Uterus (tissue), 4 donors: ENCODE results near the gene SASH1. TPM values are rescaled to one million over a fixed set of nuclear protein-coding genes. Genes with fewer than 3 reads are reported as not detected.

Source experiments
- DNase-seq, 2 donors: peaks; one replicate each; pipeline ENCODE4 v3.0.0-alpha.2; 2019 to 2020
- H3K27ac ChIP-seq, 2 donors: fragments of 200-600 bp; sonication (generic); 1 replicate in 1 of 2; 2 replicates in 1 of 2; pipeline ENCODE4 v1.5.1; 2016 to 2018
- H3K27me3 ChIP-seq, 2 donors: fragments of 200-600 bp; sonication (generic); one replicate each; pipeline ENCODE4 v1.5.1; 2018 to 2019; ENCODE audit warnings: control low read depth in 1 of 2
- H3K36me3 ChIP-seq, 2 donors: fragments of 200-600 bp; sonication (generic); one replicate each; pipeline ENCODE4 v1.5.1; 2019; ENCODE audit warnings: control low read depth in 1 of 2
- H3K4me1 ChIP-seq, 2 donors: fragments of 200-600 bp; sonication (generic); one replicate each; pipeline ENCODE4 v1.5.1; 2018 to 2019; ENCODE audit warnings: control low read depth in 1 of 2
- H3K4me3 ChIP-seq, 2 donors: fragments of 200-600 bp; sonication (generic); 1 replicate in 1 of 2; 2 replicates in 1 of 2; pipeline ENCODE4 v1.5.1; 2018 to 2019; ENCODE audit warnings: mild to moderate bottlenecking in 1 of 2
- H3K9me3 ChIP-seq, 2 donors: fragments of 200-600 bp; sonication (generic); one replicate each; pipeline ENCODE4 v1.5.1; 2019; ENCODE audit warnings: control low read depth in 1 of 2
- POLR2A ChIP-seq, 2 donors: fragments of 450-650 bp; IDR thresholded peaks; one replicate each; pipeline ENCODE4 v1.6.1; 2016; ENCODE audit warnings: antibody characterized with exemption in 2 of 2, mild to moderate bottlenecking in 1 of 2, moderate library complexity in 1 of 2
- intact Hi-C: fragments of 100-400 bp; cut with DNase I; formaldehyde crosslinking; loops from one replicate; pipeline ENCODE4 v1.15.1; 2023; ENCODE audit warnings: low total_unique reads
- total RNA-seq, 4 donors: library from RNA; depleted of rRNA in 3 of 4; stranded (reverse); fragments of >200 nt in 3 of 4; gene quantifications; one replicate each; pipeline versions ENCODE4 v1.1.0 to v1.2.4, GENCODE V29; 2014 to 2023
- TF ChIP-seq, protein P1 (sequence below), 4 experiments: fragments of 200-600 bp in 2 of 4; fragments of 450-650 bp in 2 of 4; sonication (generic) in 2 of 4; IDR thresholded peaks; one replicate each; pipeline ENCODE4 v1.5.1; 2016 to 2019; ENCODE audit warnings: antibody characterized with exemption in 4 of 4, mild to moderate bottlenecking in 2 of 4, moderate library complexity in 1 of 4
- donor health status: DM: yes; HTN: yes; CAD: no.

The SASH1 gene
- total RNA-seq, 4 donors from 2014 or later, result 31.2 to 79.9 (median 54.3) TPM

DNA sequence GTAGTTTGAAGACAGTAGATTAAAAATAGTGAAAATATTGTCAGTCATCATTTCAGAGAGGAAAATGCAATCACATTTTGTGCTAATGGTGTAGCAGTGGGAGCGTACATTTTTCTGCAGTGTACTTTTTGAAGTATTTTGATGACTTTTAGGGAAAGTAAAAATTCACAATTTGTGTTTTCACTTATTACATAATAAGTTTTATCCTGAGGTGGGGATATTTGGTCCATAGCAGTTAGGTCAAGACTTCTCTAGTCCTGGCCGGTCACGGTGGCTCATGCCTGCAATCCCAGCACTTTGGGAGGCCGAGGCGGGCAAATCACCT lies 122.3 kb downstream of the SASH1 start:
- no peak for DNase-seq
- Histone ChIP-seq H3K27ac (peak overlapping the region in 1 of 2 donors; percentile 70), H3K36me3 (no peaks in the 10 kb centered on the region), H3K4me3 (no peak overlapping the region), H3K27me3 (no peaks in the 10 kb centered on the region), H3K9me3 (no peaks in the 10 kb centered on the region), H3K4me1 (no peaks in the 10 kb centered on the region)
- TF ChIP-seq, protein P1, sequence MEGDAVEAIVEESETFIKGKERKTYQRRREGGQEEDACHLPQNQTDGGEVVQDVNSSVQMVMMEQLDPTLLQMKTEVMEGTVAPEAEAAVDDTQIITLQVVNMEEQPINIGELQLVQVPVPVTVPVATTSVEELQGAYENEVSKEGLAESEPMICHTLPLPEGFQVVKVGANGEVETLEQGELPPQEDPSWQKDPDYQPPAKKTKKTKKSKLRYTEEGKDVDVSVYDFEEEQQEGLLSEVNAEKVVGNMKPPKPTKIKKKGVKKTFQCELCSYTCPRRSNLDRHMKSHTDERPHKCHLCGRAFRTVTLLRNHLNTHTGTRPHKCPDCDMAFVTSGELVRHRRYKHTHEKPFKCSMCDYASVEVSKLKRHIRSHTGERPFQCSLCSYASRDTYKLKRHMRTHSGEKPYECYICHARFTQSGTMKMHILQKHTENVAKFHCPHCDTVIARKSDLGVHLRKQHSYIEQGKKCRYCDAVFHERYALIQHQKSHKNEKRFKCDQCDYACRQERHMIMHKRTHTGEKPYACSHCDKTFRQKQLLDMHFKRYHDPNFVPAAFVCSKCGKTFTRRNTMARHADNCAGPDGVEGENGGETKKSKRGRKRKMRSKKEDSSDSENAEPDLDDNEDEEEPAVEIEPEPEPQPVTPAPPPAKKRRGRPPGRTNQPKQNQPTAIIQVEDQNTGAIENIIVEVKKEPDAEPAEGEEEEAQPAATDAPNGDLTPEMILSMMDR (IDR thresholded peaks at IDR 0.05), result no peak
- TF ChIP-seq POLR2A (IDR thresholded peaks at IDR 0.05), result no peak
- intact Hi-C loops, result loop anchor here (10.0 kb wide), 1 partner anchor 290 kb away; no protein-coding TSS in a partner anchor

DNA sequence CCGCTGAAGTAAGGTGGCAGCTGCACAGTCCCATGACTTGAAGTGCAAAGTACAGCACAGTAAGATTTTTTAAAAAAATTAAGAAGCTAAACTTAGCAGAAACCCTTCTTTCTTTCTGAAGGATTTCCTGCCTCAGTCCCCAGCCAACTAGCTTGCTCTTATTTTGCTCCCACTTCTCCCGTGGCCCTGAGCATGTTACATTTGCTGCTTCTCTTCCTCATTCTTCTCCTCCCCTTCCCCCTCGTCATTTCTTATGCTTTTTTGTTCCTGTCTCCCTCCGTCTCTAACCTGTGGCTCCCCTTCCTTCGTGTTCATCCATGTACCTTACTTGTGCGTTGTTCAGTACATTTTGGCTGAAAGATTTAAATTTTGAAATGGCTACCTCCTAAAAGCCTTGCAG lies 123.0 kb downstream of the SASH1 start:
- intact Hi-C loops, result loop anchor here (10.0 kb wide), 1 partner anchor 291 kb away; no protein-coding TSS in a partner anchor
- Histone ChIP-seq H3K4me1 (no peaks in the 10 kb centered on the region), H3K27ac (peak overlapping the region in 1 of 2 donors; percentile 70)

DNA sequence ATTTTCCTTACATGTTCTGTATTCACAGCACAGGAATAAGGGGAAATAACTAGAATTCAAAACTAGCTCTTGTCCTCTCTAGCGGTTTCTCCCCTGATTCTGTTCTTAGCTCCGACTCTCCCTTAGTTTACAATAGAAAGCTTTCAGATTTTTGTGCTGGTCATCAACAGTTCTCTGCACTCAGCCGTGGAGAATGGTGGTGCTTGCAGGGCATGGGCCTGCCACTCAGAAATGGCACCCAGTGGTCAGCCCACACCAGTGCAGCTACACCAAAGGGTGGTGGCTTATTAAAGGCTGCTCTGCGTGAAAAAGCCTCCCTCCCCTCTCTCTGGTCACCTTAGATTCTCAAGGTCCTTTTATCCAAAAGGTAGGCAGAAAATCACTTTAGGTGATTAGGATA lies 123.5 kb downstream of the SASH1 start:
- intact Hi-C loops, result loop anchor here (10.0 kb wide), 1 partner anchor 291 kb away; no protein-coding TSS in a partner anchor
- H3K9me3 ChIP-seq, result no peaks in the 10 kb centered on the region
- H3K27me3 ChIP-seq, result no peaks in the 10 kb centered on the region
- H3K4me1 ChIP-seq, result no peaks in the 10 kb centered on the region
- TF ChIP-seq POLR2A (IDR thresholded peaks at IDR 0.05), result no peak
- TF ChIP-seq, protein P1 (IDR thresholded peaks at IDR 0.05), result no peak
- DNase-seq, result no peak
- H3K4me3 ChIP-seq, result no peak overlapping the region
- H3K27ac ChIP-seq, result peak overlapping the region in 1 of 2 donors; percentile 70
- no peaks in the 10 kb centered on the region for H3K36me3 ChIP-seq

More for the DNA sequence above, 123.0 kb downstream of the SASH1 start:
- Histone ChIP-seq H3K9me3 (no peaks in the 10 kb centered on the region), H3K27me3 (no peaks in the 10 kb centered on the region), H3K36me3 (no peaks in the 10 kb centered on the region), H3K4me3 (no peak overlapping the region)
- TF ChIP-seq, protein P1 (IDR thresholded peaks at IDR 0.05), result no peak
- no peak for TF ChIP-seq POLR2A (IDR thresholded peaks at IDR 0.05)
- DNase-seq, result no peak

DNA sequence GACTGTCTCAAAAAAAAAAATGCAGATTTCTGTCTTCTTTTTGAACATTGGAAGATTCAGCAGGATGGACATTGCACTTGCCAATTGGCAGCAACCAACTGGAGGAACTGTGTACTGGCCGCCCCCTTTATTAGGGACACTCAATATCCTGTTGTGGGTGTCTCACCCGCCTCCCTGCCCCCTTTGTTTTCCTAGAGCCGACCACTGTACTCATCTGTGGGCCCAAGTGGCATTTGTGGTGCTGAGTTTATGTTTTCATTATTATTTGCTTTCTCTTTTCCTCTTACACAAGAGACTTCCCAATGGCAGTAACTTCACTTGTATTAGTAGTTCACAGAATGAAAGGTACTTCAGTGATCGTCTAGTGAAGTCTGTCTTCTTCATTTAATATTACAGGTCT lies 125.3 kb downstream of the SASH1 start:
- H3K9me3 ChIP-seq, result no peaks in the 10 kb centered on the region
- no peaks in the 10 kb centered on the region for H3K4me1 ChIP-seq
- no peaks in the 10 kb centered on the region for H3K27me3 ChIP-seq
- DNase-seq, result no peak
- peak overlapping the region in 1 of 2 donors; percentile 17 for H3K27ac ChIP-seq
- no peaks in the 10 kb centered on the region for H3K36me3 ChIP-seq
- no peak overlapping the region for H3K4me3 ChIP-seq
- TF ChIP-seq, protein P1 (IDR thresholded peaks at IDR 0.05), result no peak
- TF ChIP-seq POLR2A (IDR thresholded peaks at IDR 0.05), result no peak
- intact Hi-C loops, result loop anchor here (10.0 kb wide), 1 partner anchor 293 kb away; no protein-coding TSS in a partner anchor

DNA sequence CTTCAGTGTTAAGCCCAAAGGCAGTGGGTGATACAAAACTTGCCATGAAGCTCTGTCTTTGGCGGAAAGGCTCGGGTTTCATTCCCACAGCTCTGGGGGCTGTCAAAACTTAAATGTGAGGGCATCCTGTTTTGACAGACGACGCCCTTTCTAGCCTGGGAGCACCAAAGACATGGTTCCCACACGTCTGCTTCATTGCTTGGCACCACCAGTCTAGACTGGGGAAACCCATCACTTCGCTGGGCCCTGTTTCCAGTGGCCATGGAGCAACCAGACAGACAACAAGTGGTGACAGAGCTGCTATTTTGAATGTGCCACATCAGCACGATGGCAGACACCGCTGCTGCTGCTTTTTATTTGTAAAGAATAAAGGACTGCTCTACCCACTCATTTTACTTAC lies 127.5 kb downstream of the SASH1 start:
- H3K27ac ChIP-seq, result no peak overlapping the region
- H3K27me3 ChIP-seq, result no peaks in the 10 kb centered on the region
- no peak for TF ChIP-seq POLR2A (IDR thresholded peaks at IDR 0.05)
- TF ChIP-seq, protein P1 (IDR thresholded peaks at IDR 0.05), result no peak
- intact Hi-C loops, result no loop called here
- DNase-seq, result no peak
- H3K36me3 ChIP-seq, result no peaks in the 10 kb centered on the region
- H3K9me3 ChIP-seq, result no peaks in the 10 kb centered on the region
- no peak overlapping the region for H3K4me3 ChIP-seq
- H3K4me1 ChIP-seq, result no peaks in the 10 kb centered on the region
